Measurements from ENCODE around the gene SLBP.

The SLBP gene

GRCh38 chr4:1748465-1748995 is 36.4 kb upstream of the SLBP start:
- DNase-seq, result peak; percentile 95

DNA sequence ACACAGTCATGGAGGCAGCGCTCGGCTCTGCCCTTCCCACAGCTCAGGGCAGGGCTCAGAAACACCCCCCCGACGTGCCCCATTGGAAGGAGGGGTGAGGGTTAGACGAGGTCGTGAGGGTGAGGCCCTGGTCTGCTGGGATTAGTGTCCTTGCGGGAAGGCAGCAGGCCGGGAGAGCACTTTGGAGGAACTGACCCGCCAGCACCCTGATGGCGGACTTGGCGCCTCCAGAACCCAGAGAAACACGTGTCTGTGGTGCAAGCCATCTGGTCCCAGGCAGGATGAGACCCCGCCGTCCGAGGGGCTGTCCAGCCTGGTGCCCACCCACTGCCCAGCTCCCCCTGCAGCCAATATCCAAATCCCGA is 35.5 kb upstream of the SLBP start:
- DNase-seq, result no peak

- DNase-seq, result no peak
Measured at GRCh38 chr4:1746919-1747602, 34.9 kb upstream of the SLBP start.

DNA sequence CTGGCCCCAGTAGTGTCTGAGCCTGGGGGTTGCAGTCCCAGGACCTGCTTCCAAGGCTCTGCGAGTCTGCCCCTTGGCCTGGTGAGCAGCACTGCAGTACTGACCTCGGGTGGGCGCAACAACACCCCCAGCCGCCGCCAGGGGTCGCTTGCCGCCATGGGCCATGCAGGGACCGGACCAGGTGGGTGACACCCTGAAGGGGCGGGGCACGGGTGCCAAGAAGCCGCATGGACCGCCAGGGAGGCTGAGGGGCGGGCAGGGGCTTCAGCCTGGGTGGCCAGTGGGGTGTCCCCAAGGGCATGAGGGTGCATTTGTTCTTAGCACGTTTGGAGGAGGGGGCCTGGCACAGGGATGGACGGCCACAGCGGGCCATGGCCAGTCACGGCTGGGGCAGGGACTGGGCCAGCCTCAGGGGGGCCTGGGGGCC is 34.2 kb upstream of the SLBP start:
- peak; percentile 94 for DNase-seq

- no peak for DNase-seq
Measured at GRCh38 chr4:1745697-1746096, 33.6 kb upstream of the SLBP start.

- no peak for DNase-seq
Measured at GRCh38 chr4:1745165-1745564, 33.0 kb upstream of the SLBP start.

DNA sequence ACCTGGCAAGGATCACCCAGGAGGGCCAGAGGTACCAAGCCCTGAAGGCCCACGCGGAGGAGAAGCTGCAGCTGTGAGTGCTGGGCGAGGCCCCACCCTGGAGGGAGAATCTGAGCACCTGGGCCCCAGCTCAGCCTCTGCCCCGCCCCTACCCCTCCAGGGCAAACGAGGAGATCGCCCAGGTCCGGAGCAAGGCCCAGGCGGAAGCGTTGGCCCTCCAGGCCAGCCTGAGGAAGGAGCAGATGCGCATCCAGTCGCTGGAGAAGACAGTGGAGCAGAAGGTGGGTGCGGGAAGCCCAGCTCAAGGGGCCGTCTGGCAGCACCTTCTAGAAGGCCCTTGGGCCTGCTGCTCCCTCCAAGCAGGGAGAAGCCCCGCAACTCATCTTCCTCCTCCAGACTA is 32.4 kb upstream of the SLBP start:
- no peak for DNase-seq

DNA sequence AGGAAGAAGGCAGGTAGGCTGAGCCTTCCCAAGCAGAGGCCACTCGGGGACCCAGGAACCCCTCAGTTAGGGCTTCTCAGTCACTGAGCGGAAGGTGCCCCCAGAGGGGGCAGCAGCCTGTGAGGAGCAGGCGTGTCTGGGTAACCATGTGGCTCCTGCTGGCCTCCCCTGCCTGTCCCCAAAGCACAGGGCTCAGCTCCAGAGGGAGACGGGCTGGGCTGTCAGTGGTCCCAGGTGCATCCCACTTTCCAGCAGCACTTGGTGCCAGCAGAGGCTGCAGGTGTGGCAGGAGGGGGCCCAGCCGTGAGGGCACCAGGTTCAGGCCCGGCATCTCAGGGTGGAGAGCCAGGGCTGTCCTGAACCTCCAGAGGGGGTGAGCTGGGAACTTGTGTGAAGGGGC is 31.9 kb upstream of the SLBP start:
- DNase-seq, result no peak

DNA sequence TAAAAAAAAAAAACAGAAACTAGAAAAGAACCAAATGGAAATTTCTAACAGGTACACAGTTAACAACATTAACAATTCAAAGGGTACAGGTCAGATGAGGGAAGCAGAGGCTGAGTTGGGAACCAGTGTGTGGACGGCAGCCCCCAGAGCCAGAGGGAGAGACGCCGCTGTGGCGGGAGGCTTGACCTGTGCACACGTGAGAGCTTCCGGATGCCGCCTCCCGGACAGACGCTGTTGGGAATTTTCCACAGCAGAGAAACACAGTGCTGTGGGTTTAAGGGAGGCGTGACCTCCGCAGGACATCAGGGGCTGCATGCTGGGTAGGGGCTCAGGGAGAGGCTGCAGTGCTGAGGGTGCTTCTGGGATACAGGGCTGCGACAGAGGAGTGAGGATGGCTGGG is 31.4 kb upstream of the SLBP start:
- DNase-seq, result no peak

DNA sequence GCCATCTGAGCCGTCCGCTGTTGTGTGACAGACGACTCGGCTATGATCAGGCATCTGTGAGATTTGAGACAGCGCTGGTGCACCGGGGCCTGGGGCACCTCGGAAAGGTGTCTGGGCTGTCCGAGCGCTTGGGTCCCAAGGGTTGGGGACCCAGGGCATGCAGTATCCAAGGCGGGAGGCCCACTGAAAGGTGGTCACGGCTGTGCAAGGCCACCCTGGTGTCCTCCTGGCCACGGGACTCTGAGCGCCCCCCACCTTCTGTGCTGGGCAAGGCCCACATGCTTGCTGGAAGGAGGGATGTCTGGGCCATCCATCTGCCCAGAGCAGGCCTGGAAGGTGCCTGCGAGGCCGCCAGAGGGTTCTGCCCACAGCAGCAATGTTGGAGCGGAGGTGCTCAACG is 29.1 kb upstream of the SLBP start:
- no peak for DNase-seq

GRCh38 chr4:1740021-1740545 is 28.0 kb upstream of the SLBP start:
- DNase-seq, result no peak

GRCh38 chr4:1739358-1739757 is 27.2 kb upstream of the SLBP start:
- DNase-seq, result no peak

- no peak for DNase-seq
Measured at GRCh38 chr4:1738410-1738809, 26.3 kb upstream of the SLBP start.

GRCh38 chr4:1737666-1738065 is 25.5 kb upstream of the SLBP start:
- no peak for DNase-seq

DNA sequence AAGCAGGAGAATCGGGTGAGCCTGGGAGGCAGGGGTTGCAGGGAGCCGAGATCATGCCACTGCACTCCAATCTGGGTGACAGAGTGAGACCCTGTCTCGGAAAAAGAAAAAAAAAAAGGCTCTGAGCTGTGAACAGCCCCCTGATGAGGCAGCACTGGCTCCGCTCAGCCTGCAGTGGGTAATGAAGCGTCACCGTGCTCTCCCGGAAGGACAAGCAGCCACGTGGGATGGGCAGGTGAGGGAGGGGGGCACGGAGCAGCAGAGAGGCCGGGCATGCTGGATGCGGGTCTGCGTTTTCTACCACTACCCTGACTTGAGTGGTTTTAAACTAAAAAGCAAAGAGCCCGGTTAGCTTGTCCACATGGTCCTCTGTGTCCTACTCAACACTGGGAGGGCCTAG is 24.7 kb upstream of the SLBP start:
- no peak for DNase-seq

GRCh38 chr4:1735215-1735614 is 23.1 kb upstream of the SLBP start:
- no peak for DNase-seq

DNA sequence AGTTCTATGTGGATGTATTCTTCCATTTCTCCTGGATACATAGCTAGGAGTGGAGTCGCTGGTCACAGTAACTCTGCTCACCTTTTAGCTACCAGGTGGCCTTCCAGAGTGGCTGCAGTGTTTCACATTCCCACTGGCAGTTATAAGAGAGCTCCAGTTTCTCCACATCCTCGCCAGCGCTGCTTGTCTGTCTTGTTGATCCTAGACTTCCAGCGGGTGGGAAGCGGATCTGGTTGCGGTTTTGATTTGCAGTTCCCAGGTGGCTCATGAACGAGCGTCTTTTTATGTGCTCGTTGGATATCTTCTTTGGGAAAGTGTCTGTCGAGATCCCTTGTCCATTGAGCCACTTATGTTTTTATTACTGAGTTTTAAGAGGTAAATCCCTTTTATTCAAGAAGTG is 20.8 kb upstream of the SLBP start:
- DNase-seq, result no peak

DNA sequence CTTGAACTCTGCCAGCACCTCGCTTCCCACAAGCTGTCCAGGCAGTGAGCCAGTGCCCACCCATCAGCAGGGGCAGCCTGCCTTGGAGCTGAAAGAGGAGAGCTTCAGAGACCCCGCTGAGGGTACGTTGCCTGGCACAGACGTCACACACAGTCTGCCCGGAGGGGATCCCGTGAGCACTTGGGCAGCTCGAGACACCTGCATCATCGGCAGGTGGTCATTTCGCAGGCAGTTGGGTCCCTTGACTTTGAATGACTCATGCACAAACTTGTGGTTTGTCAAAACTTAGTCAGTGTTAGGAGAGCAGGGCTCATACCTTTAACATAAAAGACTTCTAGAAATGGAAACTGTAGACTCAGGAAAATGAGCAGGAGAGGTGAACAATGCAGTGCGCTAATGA is 19.1 kb upstream of the SLBP start:
- DNase-seq, result no peak

DNA sequence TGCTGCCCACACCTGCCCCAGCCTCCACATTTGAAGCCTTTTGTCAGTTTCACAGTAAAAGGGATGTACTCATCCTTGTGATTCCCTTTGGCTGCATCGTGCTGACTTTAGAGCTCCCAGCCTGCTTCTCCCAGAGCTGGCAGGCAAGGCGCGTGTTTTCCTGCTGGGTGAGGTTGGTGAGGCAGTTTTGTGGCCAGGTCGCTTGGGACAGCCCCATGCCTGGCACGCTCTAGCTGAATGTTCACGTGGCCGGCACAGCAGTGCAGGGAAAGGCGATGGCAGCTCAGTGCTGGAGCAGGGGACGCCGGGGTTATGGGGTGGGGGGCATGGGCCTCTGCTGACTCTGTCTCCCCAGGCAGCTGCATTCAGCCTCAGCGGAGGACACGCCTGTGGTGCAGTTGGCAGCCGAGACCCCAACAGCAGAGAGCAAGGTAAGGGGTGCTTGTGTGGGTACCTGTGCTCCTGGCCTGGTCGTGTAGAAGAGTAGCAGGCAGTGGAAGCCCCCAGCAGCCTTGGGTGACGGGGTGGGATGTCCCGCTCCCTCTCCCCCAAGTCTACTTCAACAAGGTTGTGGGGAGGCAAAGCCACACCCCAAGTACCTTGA is 18.5 kb upstream of the SLBP start:
- no peak for DNase-seq

- no peak for DNase-seq
Measured at GRCh38 chr4:1728061-1728980, 16.2 kb upstream of the SLBP start.

DNA sequence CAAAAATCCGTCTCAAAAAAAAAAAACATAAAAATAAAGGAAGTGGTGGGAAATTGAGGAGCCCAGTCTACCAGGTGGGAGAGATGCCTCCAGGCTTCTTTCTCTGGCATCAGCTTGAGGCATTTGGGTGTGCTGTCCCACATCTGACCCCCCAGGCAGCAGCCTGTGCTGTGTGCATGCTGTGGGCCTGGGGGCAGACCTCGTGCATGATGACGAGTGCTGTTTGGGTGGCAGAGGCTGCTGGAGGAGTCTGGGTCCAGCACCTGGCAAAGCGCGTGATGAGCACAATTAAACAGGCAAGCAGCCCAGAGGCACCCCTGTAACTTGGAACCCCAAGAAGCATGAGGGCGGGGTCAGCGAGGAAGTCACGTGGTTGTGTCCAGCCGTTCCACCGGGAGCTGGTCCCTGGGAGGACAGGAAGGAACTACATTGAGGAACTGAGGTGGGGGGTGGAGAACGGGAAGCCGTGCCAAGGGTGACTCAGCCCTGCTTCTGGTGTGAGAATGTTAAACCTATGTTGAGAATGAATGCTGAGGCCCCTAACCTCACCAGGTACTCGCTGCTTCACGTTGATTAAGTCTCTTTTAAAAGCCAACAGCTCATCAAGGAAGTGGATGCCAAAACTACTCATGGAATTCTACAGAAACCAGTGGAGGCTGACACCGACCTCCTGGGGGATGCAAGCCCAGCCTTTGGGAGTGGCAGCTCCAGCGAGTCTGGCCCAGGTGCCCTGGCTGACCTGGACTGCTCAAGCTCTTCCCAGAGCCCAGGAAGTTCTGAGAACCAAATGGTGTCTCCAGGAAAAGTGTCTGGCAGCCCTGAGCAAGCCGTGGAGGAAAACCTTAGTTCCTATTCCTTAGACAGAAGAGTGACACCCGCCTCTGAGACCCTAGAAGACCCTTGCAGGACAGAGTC is 15.3 kb upstream of the SLBP start:
- no peak for DNase-seq

DNA sequence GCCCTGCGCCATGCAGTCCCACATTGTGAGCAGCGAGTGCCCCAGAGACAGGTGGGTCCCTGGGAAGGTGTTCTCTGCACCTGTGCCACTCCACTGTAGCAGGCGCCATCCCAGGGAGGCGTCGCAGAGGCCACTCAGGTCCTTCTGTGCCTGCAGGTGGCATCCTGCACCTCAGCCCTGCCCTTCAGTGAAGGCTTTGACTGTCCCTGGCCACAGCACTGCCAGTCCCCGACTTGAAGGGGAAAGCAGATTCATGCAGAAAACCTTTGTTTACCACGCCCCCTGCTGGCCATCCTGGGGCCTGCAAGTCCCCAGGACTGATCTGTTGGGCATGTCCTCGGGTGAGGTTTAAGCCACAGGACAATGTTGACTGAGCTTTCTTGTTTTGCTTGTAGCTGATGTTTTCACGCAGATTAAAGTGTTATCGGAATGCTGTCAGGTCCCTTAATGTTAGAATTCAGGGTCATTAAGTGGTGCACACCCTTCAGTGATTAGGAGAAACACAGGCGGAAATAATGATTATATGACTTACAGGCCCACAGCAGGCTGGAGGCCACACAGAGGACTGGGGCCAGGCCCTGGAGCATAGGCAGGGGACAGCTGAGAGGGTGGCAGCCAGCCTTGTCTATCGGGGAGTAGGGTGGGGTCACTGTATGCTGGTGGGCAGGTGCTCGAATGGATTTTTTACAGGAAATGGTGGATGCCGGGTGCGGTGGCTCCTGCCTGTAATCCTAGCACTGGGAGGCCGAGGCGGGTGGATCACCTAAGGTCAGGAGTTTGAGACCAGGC is 14.2 kb upstream of the SLBP start:
- peak; percentile 96 for DNase-seq
